Activated CD8-positive, alpha-beta T cell treated with anti-CD3 and anti-CD28 coated beads for 36 hours (primary cell): ENCODE data around the gene RAB22A. TPM values are rescaled to one million over a fixed set of nuclear protein-coding genes. Genes with fewer than 3 reads are reported as not detected.
"Not testable (repeated sequence)": the region's sequence is repeated elsewhere in the genome, so short reads cannot be mapped to it uniquely, and the experiment has no call there.

Source experiments
- ATAC-seq: fragments of 200-7000 bp; cut with Tn5 transposase; one replicate; pipeline ENCODE4 v1.10.0; 2021; ENCODE audit warnings: mild to moderate bottlenecking, moderate library complexity
- CTCF ChIA-PET: fragments of 350-600 bp; sonication (Branson Sonifier 250); formaldehyde crosslinking; loops from one replicate; lab custom pipeline; 2021; ENCODE audit warnings: antibody characterized with exemption; lab: Charles Lee
- POLR2A ChIA-PET: fragments of 350-600 bp; sonication (Branson Sonifier 250); formaldehyde crosslinking; loops from one replicate; lab custom pipeline; 2021; ENCODE audit warnings: antibody characterized with exemption; lab: Charles Lee
- DNase-seq: peaks from one replicate; pipeline ENCODE4 v3.0.0-alpha.2; 2020
- H3K27ac Mint-ChIP-seq: one replicate; pipeline ENCODE4 v1.8.0; 2021; ENCODE audit warnings: mild to moderate bottlenecking, mixed read lengths
- H3K27me3 Mint-ChIP-seq: one replicate; pipeline ENCODE4 v1.8.0; 2021; ENCODE audit warnings: mixed read lengths
- H3K36me3 Mint-ChIP-seq: one replicate; pipeline ENCODE4 v1.8.0; 2021; ENCODE audit warnings: low read depth, mixed read lengths
- H3K4me1 Mint-ChIP-seq: one replicate; pipeline ENCODE4 v1.8.0; 2021; ENCODE audit warnings: low read depth, mixed read lengths
- H3K4me3 Mint-ChIP-seq: one replicate; pipeline ENCODE4 v1.8.0; 2021; ENCODE audit warnings: mild to moderate bottlenecking, moderate library complexity, mixed read lengths
- H3K9me3 Mint-ChIP-seq: one replicate; pipeline ENCODE4 v1.8.0; 2021; ENCODE audit warnings: mixed read lengths
- intact Hi-C: fragments of 100-400 bp; cut with micrococcal nuclease; formaldehyde crosslinking; loops from one replicate; pipeline ENCODE4 v1.10.0; 2022
- total RNA-seq, 2 experiments: library from RNA; stranded (reverse); gene quantifications; one replicate each; pipeline ENCODE4 v1.2.3, GENCODE V29; 2021
- TF ChIP-seq, protein P1 (sequence below): fragments of 200-600 bp; IDR thresholded peaks from one replicate; pipeline ENCODE4 v1.8.0; 2022; ENCODE audit warnings: antibody characterized with exemption, mild to moderate bottlenecking

RAB22A gene
- total RNA-seq, 2 experiments from 2014 or later: 8.3 to 9.0 TPM

DNA sequence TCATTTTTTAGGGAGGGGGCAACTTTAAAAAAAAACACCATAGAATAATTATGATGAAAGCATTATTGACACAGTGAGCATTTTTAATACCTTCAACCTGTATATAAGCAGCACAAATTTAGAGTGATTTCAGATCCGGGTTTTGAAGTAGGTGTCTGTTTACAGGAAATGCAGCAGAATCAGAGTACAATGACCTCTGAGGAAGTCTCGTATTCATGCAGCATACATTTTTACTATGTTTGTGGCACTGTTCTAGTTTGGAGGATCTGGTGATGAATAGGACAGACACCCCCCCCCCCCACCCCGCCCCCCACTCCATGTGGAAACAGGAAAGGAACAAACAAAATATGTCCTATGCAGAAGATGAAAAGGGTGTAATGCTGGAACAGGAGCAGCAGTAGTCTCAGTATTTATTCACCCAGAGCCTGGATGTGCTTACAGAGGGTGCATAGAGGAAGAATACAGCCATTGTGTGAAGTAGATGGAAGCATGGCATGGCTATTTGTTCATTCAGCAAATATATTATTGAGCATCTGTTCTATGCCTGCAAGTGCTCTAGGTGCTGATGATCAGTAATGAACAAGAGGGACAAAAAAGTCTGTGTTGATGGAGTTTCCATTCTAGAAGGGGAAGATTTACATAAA is 99.2 kb downstream of the RAB22A start:
- ChIA-PET POLR2A (interaction anchor here (0.8 kb wide), 1 partner anchor 20 kb away, joined by 4 read pairs; the partner anchor contains the start of gene VAPB), CTCF (interaction anchor here (1.4 to 1.6 kb wide), 2 partner anchors 39 to 175 kb away, joined by 3 to 7 read pairs; no protein-coding TSS in a partner anchor)

DNA sequence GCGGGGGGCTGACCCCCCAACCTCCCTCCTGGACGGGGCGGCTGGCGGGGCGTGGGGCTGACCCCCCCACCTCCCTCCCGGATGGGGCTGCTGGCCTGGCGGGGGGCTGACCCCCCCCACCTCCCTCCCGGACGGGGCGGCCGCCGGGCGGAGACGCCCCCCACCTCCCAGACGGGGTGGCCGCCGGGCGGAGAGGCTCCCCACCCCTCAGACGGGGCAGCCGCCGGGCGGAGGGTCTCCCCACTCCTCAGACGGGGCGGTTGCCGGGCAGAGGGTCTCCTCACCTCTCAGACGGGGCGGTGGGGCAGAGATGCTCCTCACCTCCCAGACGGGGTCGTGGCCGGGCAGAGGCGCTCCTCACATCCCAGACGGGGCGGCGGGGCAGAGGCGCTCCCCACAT is 104.7 kb downstream of the RAB22A start:
- Mint-ChIP-seq H3K36me3 (peaks cover 21% of the 10 kb centered on the region), H3K4me1 (peaks cover 41% of the 10 kb centered on the region)
- POLR2A ChIA-PET, CTCF ChIA-PET, H3K27me3 Mint-ChIP-seq, H3K4me3 Mint-ChIP-seq, ATAC-seq, H3K27ac Mint-ChIP-seq, H3K9me3 Mint-ChIP-seq, intact Hi-C loops, DNase-seq: not testable (repeated sequence)

More for the DNA sequence above, 99.2 kb downstream of the RAB22A start:
- Mint-ChIP-seq H3K27ac (peak overlapping the region; percentile 87), H3K9me3 (no peaks in the 10 kb centered on the region), H3K4me3 (no peak overlapping the region), H3K27me3 (no peaks in the 10 kb centered on the region), H3K4me1 (peaks cover 40% of the 10 kb centered on the region), H3K36me3 (peaks cover 6% of the 10 kb centered on the region)
- intact Hi-C loops: no loop called here
- TF ChIP-seq, protein P1, sequence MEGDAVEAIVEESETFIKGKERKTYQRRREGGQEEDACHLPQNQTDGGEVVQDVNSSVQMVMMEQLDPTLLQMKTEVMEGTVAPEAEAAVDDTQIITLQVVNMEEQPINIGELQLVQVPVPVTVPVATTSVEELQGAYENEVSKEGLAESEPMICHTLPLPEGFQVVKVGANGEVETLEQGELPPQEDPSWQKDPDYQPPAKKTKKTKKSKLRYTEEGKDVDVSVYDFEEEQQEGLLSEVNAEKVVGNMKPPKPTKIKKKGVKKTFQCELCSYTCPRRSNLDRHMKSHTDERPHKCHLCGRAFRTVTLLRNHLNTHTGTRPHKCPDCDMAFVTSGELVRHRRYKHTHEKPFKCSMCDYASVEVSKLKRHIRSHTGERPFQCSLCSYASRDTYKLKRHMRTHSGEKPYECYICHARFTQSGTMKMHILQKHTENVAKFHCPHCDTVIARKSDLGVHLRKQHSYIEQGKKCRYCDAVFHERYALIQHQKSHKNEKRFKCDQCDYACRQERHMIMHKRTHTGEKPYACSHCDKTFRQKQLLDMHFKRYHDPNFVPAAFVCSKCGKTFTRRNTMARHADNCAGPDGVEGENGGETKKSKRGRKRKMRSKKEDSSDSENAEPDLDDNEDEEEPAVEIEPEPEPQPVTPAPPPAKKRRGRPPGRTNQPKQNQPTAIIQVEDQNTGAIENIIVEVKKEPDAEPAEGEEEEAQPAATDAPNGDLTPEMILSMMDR: no peak
- ATAC-seq (peak; percentile 61), DNase-seq (no peak)

DNA sequence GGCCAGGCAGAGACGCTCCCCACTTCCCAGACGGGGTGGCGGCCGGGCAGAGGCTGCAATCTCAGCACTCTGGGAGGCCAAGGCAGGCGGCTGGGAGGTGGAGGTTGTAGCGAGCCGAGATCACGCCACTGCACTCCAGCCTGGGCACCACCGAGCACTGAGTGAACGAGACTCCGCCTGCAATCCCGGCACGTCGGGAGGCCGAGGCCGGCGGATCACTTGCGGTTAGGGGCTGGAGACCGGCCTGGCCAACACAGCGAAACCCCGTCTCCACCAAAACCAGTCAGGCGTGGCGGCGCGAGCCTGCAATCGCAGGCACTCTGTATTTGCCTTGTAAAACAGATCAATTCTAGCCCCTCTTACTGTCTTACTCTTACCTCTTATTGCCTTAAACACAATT is 105.3 kb downstream of the RAB22A start:
- H3K27ac Mint-ChIP-seq, ATAC-seq, H3K9me3 Mint-ChIP-seq, POLR2A ChIA-PET, H3K27me3 Mint-ChIP-seq, H3K4me3 Mint-ChIP-seq, DNase-seq, intact Hi-C loops, CTCF ChIA-PET: not testable (repeated sequence)
- peaks cover 37% of the 10 kb centered on the region for H3K4me1 Mint-ChIP-seq
- peaks cover 27% of the 10 kb centered on the region for H3K36me3 Mint-ChIP-seq

GRCh38 chr20:58416057-58416456 is 106.5 kb downstream of the RAB22A start:
- peaks cover 34% of the 10 kb centered on the region for H3K4me1 Mint-ChIP-seq
- H3K27ac Mint-ChIP-seq: peak overlapping the region; percentile 34
- TF ChIP-seq, protein P1: no peak
- ATAC-seq (no peak), DNase-seq (no peak)
- peaks cover 37% of the 10 kb centered on the region for H3K36me3 Mint-ChIP-seq
- no peaks in the 10 kb centered on the region for H3K27me3 Mint-ChIP-seq
- no peaks in the 10 kb centered on the region for H3K9me3 Mint-ChIP-seq
- no peak overlapping the region for H3K4me3 Mint-ChIP-seq
- ChIA-PET CTCF (no interaction called here), POLR2A (no interaction called here)
- intact Hi-C loops: no loop called here

DNA sequence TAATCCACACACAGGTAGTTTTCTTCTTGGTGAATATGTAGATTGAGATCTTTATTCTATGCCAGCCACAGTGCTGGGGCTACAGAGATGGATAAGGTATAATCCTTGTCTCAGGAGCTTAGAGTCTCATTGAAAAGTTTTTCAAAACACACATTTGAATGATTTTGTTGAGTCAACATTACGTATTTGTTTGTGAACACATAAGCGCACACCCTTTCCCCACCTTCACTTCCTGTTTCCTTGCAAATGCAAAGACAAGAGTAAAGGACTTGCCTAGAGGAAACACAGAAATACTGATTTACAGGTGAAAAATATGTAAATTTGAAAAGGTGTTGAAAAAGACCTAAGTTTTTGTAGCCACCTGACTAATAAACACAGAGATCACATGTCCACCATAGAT is 107.3 kb downstream of the RAB22A start:
- Mint-ChIP-seq H3K4me3 (no peak overlapping the region), H3K4me1 (peaks cover 34% of the 10 kb centered on the region), H3K9me3 (no peaks in the 10 kb centered on the region), H3K27me3 (no peaks in the 10 kb centered on the region), H3K36me3 (peaks cover 37% of the 10 kb centered on the region), H3K27ac (peak overlapping the region; percentile 67)
- DNase-seq (no peak), ATAC-seq (no peak)
- intact Hi-C loops: no loop called here
- TF ChIP-seq, protein P1: no peak
- ChIA-PET CTCF (no interaction called here), POLR2A (no interaction called here)

Other genes starting within 250 kb of the RAB22A start
- gene ANKRD60, start 81.1 kb upstream of the RAB22A start, total RNA-seq: not detected
- gene VAPB, start 79.5 kb downstream of the RAB22A start, total RNA-seq: 10 to 100 TPM; 46.3 to 46.8 TPM
- not detected for gene APCDD1L, start 205.7 kb downstream of the RAB22A start, total RNA-seq